Measurements from ENCODE around the gene ASB2. TPM values are rescaled to one million over a fixed set of nuclear protein-coding genes. Genes with fewer than 3 reads are reported as not detected.

ASB2 gene
- total RNA-seq, 2 donors from 2014 or later = 43.3 to 45.6 TPM

DNA sequence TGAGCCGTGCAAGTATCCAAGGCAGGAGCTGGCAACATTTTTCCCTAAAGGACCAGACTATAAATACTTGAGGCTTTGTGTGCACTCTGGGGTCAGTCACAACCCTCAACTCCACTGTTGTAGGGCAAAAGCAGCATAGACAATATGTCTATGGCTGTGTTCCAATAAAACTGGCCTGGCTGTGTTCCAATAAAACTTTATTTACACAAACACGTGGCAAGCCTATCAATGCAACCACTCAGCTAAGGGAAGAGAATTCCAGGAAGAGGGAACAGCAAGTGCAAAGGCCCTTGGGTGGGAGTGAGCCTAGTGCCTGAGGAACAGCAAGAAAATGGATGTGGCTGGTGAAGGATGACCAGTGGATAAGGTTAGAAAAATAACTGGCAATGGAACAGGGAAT is 60.6 kb downstream of the ASB2 start:
- peaks cover 4 to 6% of the 10 kb centered on the region in 2 donors for H3K9me3 Mint-ChIP-seq
- no peak overlapping the region for H3K4me3 Mint-ChIP-seq
- H3K36me3 Mint-ChIP-seq (ENCODE audit: insufficient read depth in 2 of 2) = peaks cover 3 to 8% of the 10 kb centered on the region in 2 donors
- peaks cover 20% of the 10 kb centered on the region for H3K27me3 Mint-ChIP-seq (ENCODE audit: low read depth)
- peaks cover 11% of the 10 kb centered on the region for H3K4me1 Mint-ChIP-seq (ENCODE audit: low read depth)
- no peak for ATAC-seq (replicated peaks in 1 of 2)
- DNase-seq = no peak
- no peak overlapping the region for H3K27ac Mint-ChIP-seq

- no peak for ATAC-seq (replicated peaks in 1 of 2)
Observed at GRCh38 chr14:93915070-93915705, 61.2 kb downstream of the ASB2 start.

GRCh38 chr14:93914278-93914677 is 62.1 kb downstream of the ASB2 start:
- peaks cover 21% of the 10 kb centered on the region for H3K27me3 Mint-ChIP-seq (ENCODE audit: low read depth)
- ATAC-seq (replicated peaks in 1 of 2) (peak; percentile 81 to 93), DNase-seq (peak; percentile 13 to 36)
- peaks cover 3 to 8% of the 10 kb centered on the region in 2 donors for H3K36me3 Mint-ChIP-seq (ENCODE audit: insufficient read depth in 2 of 2)
- no peak overlapping the region for H3K4me3 Mint-ChIP-seq
- peak overlapping the region; percentile 10 for H3K27ac Mint-ChIP-seq
- peaks cover 11% of the 10 kb centered on the region for H3K4me1 Mint-ChIP-seq (ENCODE audit: low read depth)
- H3K9me3 Mint-ChIP-seq = peaks cover 4 to 6% of the 10 kb centered on the region in 2 donors

More at GRCh38 chr14:93915070-93915705, 61.2 kb downstream of the ASB2 start:
- H3K4me1 Mint-ChIP-seq (ENCODE audit: low read depth) = peaks cover 11% of the 10 kb centered on the region
- H3K9me3 Mint-ChIP-seq = peaks cover 4 to 6% of the 10 kb centered on the region in 2 donors
- no peak overlapping the region for H3K27ac Mint-ChIP-seq
- peaks cover 20% of the 10 kb centered on the region for H3K27me3 Mint-ChIP-seq (ENCODE audit: low read depth)
- H3K4me3 Mint-ChIP-seq = no peak overlapping the region
- no peak for DNase-seq
- peaks cover 3 to 8% of the 10 kb centered on the region in 2 donors for H3K36me3 Mint-ChIP-seq (ENCODE audit: insufficient read depth in 2 of 2)

DNA sequence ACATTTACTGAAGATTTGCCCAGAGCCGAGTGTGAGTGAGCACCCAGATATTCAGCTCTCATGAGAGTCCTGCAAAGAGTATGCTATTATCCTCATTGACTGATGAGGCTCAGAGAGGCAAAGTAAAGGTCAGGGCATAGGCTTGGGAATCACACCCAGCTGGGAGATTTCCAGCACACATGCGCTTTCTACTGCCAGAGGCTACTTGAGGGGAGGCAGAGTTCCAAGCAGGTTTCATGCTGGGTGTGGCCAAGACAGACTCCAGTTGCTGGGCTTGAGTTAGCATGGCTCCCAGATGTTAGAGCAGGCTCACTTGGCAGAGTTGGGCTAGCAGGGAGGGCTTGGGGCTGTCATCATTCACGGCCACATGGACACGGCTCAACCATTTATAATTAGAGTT is 63.6 kb downstream of the ASB2 start:
- peaks cover 4 to 6% of the 10 kb centered on the region in 2 donors for H3K9me3 Mint-ChIP-seq
- peaks cover 24% of the 10 kb centered on the region for H3K27me3 Mint-ChIP-seq (ENCODE audit: low read depth)
- no peak overlapping the region for H3K4me3 Mint-ChIP-seq
- no peak overlapping the region for H3K27ac Mint-ChIP-seq
- DNase-seq (no peak), ATAC-seq (replicated peaks in 1 of 2) (no peak)
- peaks cover 11% of the 10 kb centered on the region for H3K4me1 Mint-ChIP-seq (ENCODE audit: low read depth)
- H3K36me3 Mint-ChIP-seq (ENCODE audit: insufficient read depth in 2 of 2) = peaks cover 3 to 8% of the 10 kb centered on the region in 2 donors

GRCh38 chr14:93911975-93912615 is 64.3 kb downstream of the ASB2 start:
- H3K27me3 Mint-ChIP-seq (ENCODE audit: low read depth) = peaks cover 24% of the 10 kb centered on the region
- H3K9me3 Mint-ChIP-seq = peaks cover 4 to 6% of the 10 kb centered on the region in 2 donors
- DNase-seq (no peak), ATAC-seq (replicated peaks in 1 of 2) (no peak)
- no peak overlapping the region for H3K4me3 Mint-ChIP-seq
- H3K36me3 Mint-ChIP-seq (ENCODE audit: insufficient read depth in 2 of 2) = peaks cover 3 to 8% of the 10 kb centered on the region in 2 donors
- H3K27ac Mint-ChIP-seq = no peak overlapping the region
- peaks cover 11% of the 10 kb centered on the region for H3K4me1 Mint-ChIP-seq (ENCODE audit: low read depth)

GRCh38 chr14:93909429-93910128 is 66.8 kb downstream of the ASB2 start:
- H3K4me1 Mint-ChIP-seq (ENCODE audit: low read depth) = peaks cover 11% of the 10 kb centered on the region
- no peak for ATAC-seq (replicated peaks in 1 of 2)
- no peak for DNase-seq
- peaks cover 3 to 4% of the 10 kb centered on the region in 2 donors for H3K36me3 Mint-ChIP-seq (ENCODE audit: insufficient read depth in 2 of 2)
- H3K27ac Mint-ChIP-seq = no peak overlapping the region
- H3K27me3 Mint-ChIP-seq (ENCODE audit: low read depth) = peaks cover 12% of the 10 kb centered on the region
- no peak overlapping the region for H3K4me3 Mint-ChIP-seq
- H3K9me3 Mint-ChIP-seq = peaks cover 2 to 4% of the 10 kb centered on the region in 2 donors

- H3K4me1 Mint-ChIP-seq (ENCODE audit: low read depth) = no peaks in the 10 kb centered on the region
- H3K4me3 Mint-ChIP-seq = no peak overlapping the region
- no peak overlapping the region for H3K27ac Mint-ChIP-seq
Observed at GRCh38 chr14:93906341-93907329, 69.7 kb downstream of the ASB2 start.

GRCh38 chr14:93905623-93906022 is 70.7 kb downstream of the ASB2 start:
- Mint-ChIP-seq H3K4me1 (ENCODE audit: low read depth) (no peaks in the 10 kb centered on the region), H3K27ac (no peak overlapping the region), H3K36me3 (ENCODE audit: insufficient read depth in 2 of 2) (no peaks in the 10 kb centered on the region), H3K4me3 (no peak overlapping the region), H3K27me3 (ENCODE audit: low read depth) (peaks cover 21% of the 10 kb centered on the region), H3K9me3 (no peaks in the 10 kb centered on the region)
- DNase-seq (no peak), ATAC-seq (replicated peaks in 1 of 2) (no peak)

More at GRCh38 chr14:93906341-93907329, 69.7 kb downstream of the ASB2 start:
- H3K27me3 Mint-ChIP-seq (ENCODE audit: low read depth) = peaks cover 21% of the 10 kb centered on the region
- peak; percentile 74 to 82 for ATAC-seq (replicated peaks in 1 of 2)
- no peaks in the 10 kb centered on the region for H3K9me3 Mint-ChIP-seq
- DNase-seq = peak; percentile 66 to 72
- no peaks in the 10 kb centered on the region for H3K36me3 Mint-ChIP-seq (ENCODE audit: insufficient read depth in 2 of 2)

GRCh38 chr14:93903342-93904184 is 72.8 kb downstream of the ASB2 start:
- no peak for DNase-seq
- peaks cover 13% of the 10 kb centered on the region for H3K27me3 Mint-ChIP-seq (ENCODE audit: low read depth)
- ATAC-seq (replicated peaks in 1 of 2) = no peak
- H3K9me3 Mint-ChIP-seq = no peaks in the 10 kb centered on the region
- no peak overlapping the region for H3K4me3 Mint-ChIP-seq
- no peaks in the 10 kb centered on the region for H3K36me3 Mint-ChIP-seq (ENCODE audit: insufficient read depth in 2 of 2)
- H3K27ac Mint-ChIP-seq = no peak overlapping the region
- H3K4me1 Mint-ChIP-seq (ENCODE audit: low read depth) = no peaks in the 10 kb centered on the region

DNA sequence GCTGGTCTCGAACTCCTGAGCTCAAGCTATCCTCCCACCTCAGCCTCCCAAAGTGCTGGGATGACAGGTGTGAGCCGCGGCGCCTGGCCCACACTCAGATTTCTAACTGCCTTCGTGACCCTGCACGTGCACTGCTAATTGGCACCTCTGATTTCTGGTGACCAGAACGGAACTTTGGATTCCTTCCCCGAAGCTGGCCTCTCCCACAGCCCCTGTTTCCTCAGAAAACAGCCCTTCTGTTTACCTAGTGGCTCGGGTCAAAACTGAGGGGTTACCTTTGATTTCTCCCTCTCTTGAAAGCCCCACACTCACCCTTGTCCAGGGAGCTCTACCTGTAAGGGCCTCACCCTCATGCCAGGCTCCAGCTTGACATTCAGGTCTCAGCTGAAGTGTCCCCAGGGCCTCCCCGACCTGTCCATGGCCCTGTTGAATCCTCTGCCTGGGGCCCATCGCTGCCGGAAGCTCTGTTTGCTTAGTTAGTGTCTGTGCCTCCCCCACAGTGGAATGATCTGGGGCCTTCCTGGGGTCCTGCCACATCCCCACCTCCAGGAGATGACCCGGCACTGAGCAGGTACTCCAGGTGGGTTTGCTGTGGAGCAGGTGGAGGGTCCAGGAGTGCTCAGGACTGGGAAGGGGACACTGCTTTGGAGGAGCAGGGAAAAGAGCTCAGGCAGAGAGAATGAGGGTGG is 73.6 kb downstream of the ASB2 start:
- peaks cover 10% of the 10 kb centered on the region for H3K27me3 Mint-ChIP-seq (ENCODE audit: low read depth)
- H3K36me3 Mint-ChIP-seq (ENCODE audit: insufficient read depth in 2 of 2) = no peaks in the 10 kb centered on the region
- ATAC-seq (replicated peaks in 1 of 2) (no peak), DNase-seq (no peak)
- H3K4me1 Mint-ChIP-seq (ENCODE audit: low read depth) = no peaks in the 10 kb centered on the region
- H3K27ac Mint-ChIP-seq = no peak overlapping the region
- no peak overlapping the region for H3K4me3 Mint-ChIP-seq
- no peaks in the 10 kb centered on the region for H3K9me3 Mint-ChIP-seq

DNA sequence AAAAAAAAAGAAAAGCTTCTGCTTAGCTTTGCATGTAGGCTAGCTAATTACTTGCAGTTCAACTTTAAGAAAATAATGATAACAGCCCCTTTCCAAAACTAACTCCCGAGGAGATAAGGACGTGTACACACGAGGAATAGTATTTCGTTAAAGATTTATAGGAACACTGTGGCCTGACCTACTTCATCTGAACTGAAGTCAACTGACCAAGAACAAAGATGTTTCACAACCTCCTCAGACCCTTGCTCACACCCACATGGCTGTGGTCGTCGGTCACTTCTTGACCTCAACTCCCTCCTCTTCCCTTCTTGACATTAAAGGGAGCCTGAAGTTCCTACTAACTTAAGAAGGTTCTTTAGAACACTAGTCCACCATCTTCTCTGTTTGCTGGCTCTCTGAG is 74.6 kb downstream of the ASB2 start:
- no peak for ATAC-seq (replicated peaks in 1 of 2)

More for the DNA sequence above, 74.6 kb downstream of the ASB2 start:
- no peak overlapping the region for H3K4me3 Mint-ChIP-seq
- H3K27me3 Mint-ChIP-seq (ENCODE audit: low read depth) = peaks cover 10% of the 10 kb centered on the region
- no peaks in the 10 kb centered on the region for H3K36me3 Mint-ChIP-seq (ENCODE audit: insufficient read depth in 2 of 2)
- DNase-seq = no peak
- H3K9me3 Mint-ChIP-seq = no peaks in the 10 kb centered on the region
- no peaks in the 10 kb centered on the region for H3K4me1 Mint-ChIP-seq (ENCODE audit: low read depth)
- H3K27ac Mint-ChIP-seq = no peak overlapping the region

All from activated T-cell treated with anti-CD3 and anti-CD28 coated beads, Interleukin-2, amount 50 U/mL, for 72 hours (primary cell).